ENCODE measurements around the gene RXRB.
A peak's percentile ranks its signal among the peaks of the same experiment; 100 is the strongest.

Gene RXRB

GRCh38 chr6:33248643-33248931, 48.1 kb upstream of the RXRB start:
- peak; percentile 44 for TF ChIP-seq CTCF (IDR thresholded peaks at IDR 0.05; ENCODE audit: low read depth, low read length, poor library complexity, severe bottlenecking)
- TF ChIP-seq EZH2phosphoT487 (IDR thresholded peaks at IDR 0.05; ENCODE audit: borderline replicate concordance, low read length) = no peak
- H3K4me1 ChIP-seq (ENCODE audit: control insufficient read depth, low read length) = peaks cover 23% of the 10 kb centered on the region
- peak overlapping the region; percentile 92 for H3K4me2 ChIP-seq (ENCODE audit: low read length)
- H3F3A ChIP-seq (ENCODE audit: control insufficient read depth, insufficient read depth) = peaks cover 8% of the 10 kb centered on the region
- H4K20me1 ChIP-seq (ENCODE audit: control insufficient read depth, insufficient read depth, low read depth, low read length) = no peaks in the 10 kb centered on the region
- H3K4me3 ChIP-seq (ENCODE audit: low read length) = peak overlapping the region; percentile 73
- H3K36me3 ChIP-seq (ENCODE audit: control insufficient read depth, low read length) = peaks cover 14% of the 10 kb centered on the region
- H3K27ac ChIP-seq (ENCODE audit: low read depth, low read length) = peak overlapping the region; percentile 63
- H3K27me3 ChIP-seq (ENCODE audit: control insufficient read depth, low read length) = no peaks in the 10 kb centered on the region
- H3K9me2 ChIP-seq (replicated peaks; ENCODE audit: control insufficient read depth, low read length) = no peaks in the 10 kb centered on the region
- peaks cover 8% of the 10 kb centered on the region for H3K79me2 ChIP-seq (ENCODE audit: control insufficient read depth, low read length)
- no peaks in the 10 kb centered on the region for H3K9me3 ChIP-seq (ENCODE audit: control insufficient read depth, insufficient read depth, low read length)

GRCh38 chr6:33247977-33248642, 47.6 kb upstream of the RXRB start:
- no peaks in the 10 kb centered on the region for H4K20me1 ChIP-seq (ENCODE audit: control insufficient read depth, insufficient read depth, low read depth, low read length)

GRCh38 chr6:33243476-33243875, 43.0 kb upstream of the RXRB start:
- Histone ChIP-seq H3K9me3 (ENCODE audit: control insufficient read depth, insufficient read depth, low read length) (no peaks in the 10 kb centered on the region), H3K27me3 (ENCODE audit: control insufficient read depth, low read length) (peaks cover 24% of the 10 kb centered on the region), H3K79me2 (ENCODE audit: control insufficient read depth, low read length) (no peaks in the 10 kb centered on the region), H3F3A (ENCODE audit: control insufficient read depth, insufficient read depth) (peaks cover 3% of the 10 kb centered on the region; the same call in 1 of the 2 replicates), H3K36me3 (ENCODE audit: control insufficient read depth, low read length) (no peaks in the 10 kb centered on the region), H3K27ac (ENCODE audit: low read depth, low read length) (no peak overlapping the region), H3K4me3 (ENCODE audit: low read length) (no peak overlapping the region), H3K9me2 (replicated peaks; ENCODE audit: control insufficient read depth, low read length) (no peaks in the 10 kb centered on the region), H4K20me1 (ENCODE audit: control insufficient read depth, insufficient read depth, low read depth, low read length) (no peaks in the 10 kb centered on the region), H3K4me2 (ENCODE audit: low read length) (no peak overlapping the region), H3K4me1 (ENCODE audit: control insufficient read depth, low read length) (peaks cover 7% of the 10 kb centered on the region)
- no peak for TF ChIP-seq CTCF (IDR thresholded peaks at IDR 0.05; ENCODE audit: low read depth, low read length, poor library complexity, severe bottlenecking)
- TF ChIP-seq EZH2phosphoT487 (IDR thresholded peaks at IDR 0.05; ENCODE audit: borderline replicate concordance, low read length) = no peak

More at GRCh38 chr6:33247977-33248642, 47.6 kb upstream of the RXRB start:
- H3K36me3 ChIP-seq (ENCODE audit: control insufficient read depth, low read length) = peaks cover 14% of the 10 kb centered on the region
- peak overlapping the region; percentile 92 for H3K4me2 ChIP-seq (ENCODE audit: low read length)
- H3K27ac ChIP-seq (ENCODE audit: low read depth, low read length) = peak overlapping the region; percentile 63
- no peaks in the 10 kb centered on the region for H3K9me3 ChIP-seq (ENCODE audit: control insufficient read depth, insufficient read depth, low read length)
- H3K4me1 ChIP-seq (ENCODE audit: control insufficient read depth, low read length) = peaks cover 23% of the 10 kb centered on the region
- TF ChIP-seq EZH2phosphoT487 (IDR thresholded peaks at IDR 0.05; ENCODE audit: borderline replicate concordance, low read length) (no peak), CTCF (IDR thresholded peaks at IDR 0.05; ENCODE audit: low read depth, low read length, poor library complexity, severe bottlenecking) (peak; percentile 89)
- H3K9me2 ChIP-seq (replicated peaks; ENCODE audit: control insufficient read depth, low read length) = no peaks in the 10 kb centered on the region
- H3F3A ChIP-seq (ENCODE audit: control insufficient read depth, insufficient read depth) = peaks cover 11% of the 10 kb centered on the region
- H3K79me2 ChIP-seq (ENCODE audit: control insufficient read depth, low read length) = peaks cover 8% of the 10 kb centered on the region
- H3K27me3 ChIP-seq (ENCODE audit: control insufficient read depth, low read length) = peaks cover 4% of the 10 kb centered on the region; the same call in 1 of the 2 replicates
- H3K4me3 ChIP-seq (ENCODE audit: low read length) = peak overlapping the region; percentile 73
